Hematopoietic multipotent progenitor cell treated with erythropoietin and hydrocortisone succinate and interleukin-3 and kit ligand, for 17 days (in vitro differentiated cells): ENCODE measurements around the gene SFXN3.
A peak's percentile ranks its signal among the peaks of the same experiment; 100 is the strongest.

ENCODE experiments used
- DNase-seq: peaks from one replicate; pipeline ENCODE4 v3.0.0-alpha.2; 2015; ENCODE audit warnings: low spot score

Gene SFXN3

DNA sequence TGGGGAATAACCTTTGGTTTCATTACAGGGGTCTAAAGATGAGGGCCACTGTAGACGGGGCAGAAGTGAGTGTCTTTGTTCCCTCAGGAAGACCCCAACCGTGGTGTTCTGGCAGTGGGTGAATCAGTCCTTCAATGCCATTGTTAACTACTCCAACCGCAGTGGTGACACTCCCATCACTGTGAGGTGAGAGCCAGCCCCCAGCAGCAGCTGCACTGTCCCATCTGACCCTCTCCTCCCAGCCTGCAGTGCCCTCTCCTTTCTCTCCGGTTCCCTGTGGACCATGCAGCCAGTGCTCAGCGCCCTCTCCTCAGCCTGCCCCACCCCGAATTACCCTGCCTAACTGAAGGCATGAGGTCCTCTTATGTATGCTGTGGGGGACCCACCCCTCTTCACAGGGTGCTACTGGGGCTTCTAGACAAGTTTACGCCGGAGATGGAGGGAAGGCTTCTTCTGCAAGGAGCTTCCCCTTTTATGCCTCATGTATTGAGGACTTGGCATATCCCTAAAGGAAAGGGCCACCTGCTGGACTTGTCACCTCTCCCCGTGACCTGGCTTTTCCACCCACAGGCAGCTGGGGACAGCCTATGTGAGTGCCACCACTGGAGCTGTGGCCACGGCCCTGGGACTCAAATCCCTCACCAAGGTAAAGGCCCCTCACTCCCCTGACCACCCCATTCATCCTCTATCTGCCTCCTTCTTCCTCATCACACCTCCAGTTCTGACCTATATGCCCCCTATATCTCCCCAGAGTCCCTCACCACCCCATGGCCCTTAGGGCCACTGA lies 5.1 kb downstream of the SFXN3 start:
- no peak for DNase-seq

DNA sequence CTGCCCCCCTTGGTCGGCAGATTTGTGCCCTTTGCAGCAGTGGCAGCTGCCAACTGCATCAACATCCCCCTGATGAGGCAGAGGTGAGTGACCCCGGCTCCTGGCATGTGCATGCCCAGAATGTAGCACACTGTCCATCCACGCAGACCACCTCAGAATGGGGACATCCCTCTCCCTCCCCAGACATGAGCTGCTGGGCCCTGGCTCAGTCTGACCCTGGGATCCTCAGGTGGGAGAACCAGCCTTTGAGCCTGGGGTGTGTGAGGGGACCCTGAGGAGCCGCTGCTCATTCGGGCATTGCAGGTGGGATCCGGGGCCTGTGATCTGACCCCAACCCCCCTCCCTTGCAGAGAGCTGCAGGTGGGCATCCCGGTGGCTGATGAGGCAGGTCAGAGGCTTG lies 5.7 kb downstream of the SFXN3 start:
- no peak for DNase-seq

DNA sequence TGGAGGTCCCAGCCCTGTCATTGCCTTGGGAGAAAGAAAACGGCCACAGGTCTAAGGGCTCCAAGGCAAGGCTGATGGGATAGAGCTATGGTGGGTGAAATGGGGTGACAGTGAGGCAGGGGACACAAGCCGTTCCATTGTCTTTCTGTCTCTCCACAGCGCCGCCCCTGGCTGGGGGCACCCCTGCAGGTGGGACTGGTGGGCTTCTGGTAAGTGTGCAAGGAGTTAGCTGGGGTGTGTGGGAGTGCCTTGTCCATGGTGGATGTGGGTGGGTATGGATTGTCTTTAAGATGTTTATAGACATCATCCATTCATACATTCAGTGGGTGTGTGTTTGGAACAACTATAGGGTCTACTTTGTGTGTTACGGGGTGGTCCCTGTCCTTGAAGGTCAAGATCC lies 7.5 kb downstream of the SFXN3 start:
- DNase-seq: no peak

DNA sequence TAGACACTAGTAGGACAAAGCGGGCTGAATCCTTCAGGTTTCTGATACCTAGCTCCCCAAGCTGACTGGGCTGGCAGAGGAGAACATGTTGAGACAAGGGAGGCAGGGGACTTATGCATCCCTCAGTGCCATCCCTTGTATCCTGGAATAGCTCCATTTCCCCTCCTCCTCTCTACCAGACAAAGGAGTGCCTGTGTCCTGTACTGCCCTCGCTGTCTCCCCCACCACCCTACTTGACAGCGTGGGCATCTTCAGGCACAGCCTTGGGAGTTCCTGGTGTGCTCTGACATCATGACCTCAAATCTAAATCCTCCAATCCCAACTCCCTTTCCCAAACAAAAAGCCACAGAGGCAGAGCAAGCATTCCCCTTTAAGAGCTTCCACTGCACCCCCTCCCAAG lies 9.0 kb downstream of the SFXN3 start:
- DNase-seq: no peak

DNA sequence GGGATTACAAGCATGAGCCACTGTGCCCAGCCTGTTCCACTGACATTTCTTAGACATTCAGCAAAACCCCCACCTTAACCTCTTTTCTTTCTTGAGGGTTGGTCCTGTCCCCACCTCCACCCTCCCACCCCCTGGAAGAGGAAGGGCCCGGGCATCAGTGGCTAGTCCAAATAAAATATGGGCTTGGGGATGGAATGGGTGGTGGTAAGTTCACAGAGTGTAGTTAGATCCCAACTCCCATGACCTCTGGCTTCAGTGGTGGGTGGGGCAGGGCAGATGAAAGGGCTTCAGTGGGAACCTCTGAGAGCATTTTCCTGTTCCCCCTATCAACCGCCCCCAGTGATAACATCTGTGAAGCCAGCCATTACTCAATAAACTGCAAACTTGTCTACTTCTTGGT lies 9.8 kb downstream of the SFXN3 start:
- no peak for DNase-seq

DNA sequence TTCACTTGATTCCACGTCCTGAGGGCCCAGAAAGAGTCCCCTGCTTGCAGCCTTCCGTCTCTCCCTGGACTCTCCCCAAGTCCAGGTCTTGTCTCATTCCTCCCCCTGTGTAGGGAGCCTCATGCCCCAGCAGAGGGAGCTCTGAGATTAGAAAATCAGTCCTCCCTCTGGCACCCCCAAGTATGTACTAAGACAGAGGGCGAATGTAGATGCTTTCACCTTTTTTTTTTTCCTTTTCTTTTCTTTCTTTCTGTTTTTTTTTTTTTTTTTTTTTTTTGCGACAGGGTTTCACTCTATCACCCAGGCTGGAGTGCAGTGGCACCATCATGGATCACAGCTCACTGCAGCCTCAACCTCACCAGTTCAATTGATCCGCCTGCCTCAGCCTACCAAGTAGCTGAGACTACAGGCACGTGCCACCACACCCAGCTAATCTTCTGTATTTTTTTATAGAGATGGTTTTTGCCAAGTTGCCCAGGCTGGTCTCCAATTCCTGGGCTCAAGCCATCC lies 10.3 kb downstream of the SFXN3 start:
- peak; percentile 84 for DNase-seq

DNA sequence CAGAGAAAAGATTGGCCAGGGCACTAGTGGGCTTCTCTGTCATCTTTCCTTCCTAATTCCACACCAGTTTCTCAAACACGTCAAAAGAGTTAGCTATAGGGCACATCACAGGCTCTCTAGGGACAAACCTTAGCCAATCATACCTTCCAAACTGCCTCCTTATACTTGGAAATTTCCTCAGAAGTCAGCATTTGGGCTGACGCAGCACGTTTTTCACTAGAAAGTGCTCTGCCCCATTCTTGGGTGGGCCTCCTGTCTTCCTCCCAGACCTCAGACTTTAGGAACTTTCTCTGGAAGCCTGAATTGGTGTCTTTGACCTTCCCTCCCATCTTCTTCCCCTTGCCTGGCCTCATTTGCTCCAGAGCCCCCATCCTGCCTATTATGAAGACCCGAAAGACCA lies 11.1 kb downstream of the SFXN3 start:
- no peak for DNase-seq

DNA sequence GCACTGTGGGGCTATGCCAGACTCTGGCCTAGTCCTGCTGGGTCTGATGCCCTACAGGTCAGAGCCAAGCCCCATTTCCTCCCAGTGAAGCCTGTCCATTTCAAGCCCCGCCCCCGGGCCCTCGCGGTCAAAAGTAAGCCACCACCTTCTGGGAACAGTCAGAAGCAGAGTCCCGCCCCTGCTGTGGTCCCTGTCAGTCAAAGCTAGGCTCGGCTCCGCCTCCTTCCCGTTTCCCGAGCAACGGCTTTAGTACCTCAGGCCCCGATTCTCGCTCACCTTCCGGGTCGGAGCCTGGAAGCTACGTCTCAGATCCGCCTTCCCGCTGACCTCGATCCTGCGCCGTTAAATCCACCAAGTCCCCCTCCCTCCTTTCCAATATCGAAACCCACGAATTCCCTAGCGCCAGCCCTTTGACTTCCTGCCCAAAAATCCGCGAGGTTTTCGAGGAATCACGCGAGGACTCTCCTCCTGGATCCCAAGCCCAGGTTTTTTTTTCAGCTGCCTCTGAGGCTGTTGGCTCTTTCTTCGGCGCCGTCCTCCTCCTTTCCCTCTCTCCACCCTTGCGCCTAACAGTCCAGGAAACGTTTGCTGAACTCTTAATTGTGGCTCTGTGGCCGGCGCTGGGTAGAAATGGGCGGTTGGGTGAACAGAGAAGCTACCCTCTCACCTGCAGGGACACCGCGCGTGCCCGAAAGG lies 11.8 kb downstream of the SFXN3 start:
- peak; percentile 89 for DNase-seq

DNA sequence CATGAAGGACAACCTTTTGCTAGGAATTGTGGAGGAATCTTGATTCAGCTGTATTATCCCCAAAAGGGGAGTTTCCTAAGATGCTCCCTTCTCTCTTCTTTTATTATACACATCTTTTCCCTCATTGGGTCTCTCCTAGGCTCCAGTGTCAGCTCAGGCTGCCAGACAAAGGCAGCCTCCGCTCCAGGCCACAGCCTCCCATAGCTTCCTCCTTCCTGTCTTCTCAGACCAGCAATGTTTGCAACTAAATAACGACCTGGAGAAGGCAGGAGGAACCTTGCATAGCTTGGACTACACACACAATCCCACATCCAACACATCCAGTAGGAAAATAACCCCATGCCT lies 12.3 kb downstream of the SFXN3 start:
- DNase-seq: no peak

DNA sequence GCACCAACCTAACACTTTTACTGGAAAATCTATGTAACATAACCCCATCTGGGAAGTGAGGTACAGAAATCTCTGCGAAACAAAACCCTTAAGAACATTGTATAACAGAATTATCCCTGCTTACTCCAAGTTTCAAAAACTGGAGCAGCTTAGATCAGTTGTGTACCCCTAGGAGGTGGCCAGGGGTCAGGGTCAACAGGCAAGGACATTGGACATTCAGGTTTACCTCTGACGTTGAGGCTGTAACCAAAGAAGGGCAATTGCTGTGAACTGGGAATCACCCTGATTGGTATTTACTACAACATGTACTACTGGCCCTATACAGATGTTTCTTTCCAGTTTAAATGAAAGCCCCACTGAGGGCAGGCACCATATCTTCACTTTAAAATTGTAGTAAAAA lies 13.1 kb downstream of the SFXN3 start:
- no peak for DNase-seq

DNA sequence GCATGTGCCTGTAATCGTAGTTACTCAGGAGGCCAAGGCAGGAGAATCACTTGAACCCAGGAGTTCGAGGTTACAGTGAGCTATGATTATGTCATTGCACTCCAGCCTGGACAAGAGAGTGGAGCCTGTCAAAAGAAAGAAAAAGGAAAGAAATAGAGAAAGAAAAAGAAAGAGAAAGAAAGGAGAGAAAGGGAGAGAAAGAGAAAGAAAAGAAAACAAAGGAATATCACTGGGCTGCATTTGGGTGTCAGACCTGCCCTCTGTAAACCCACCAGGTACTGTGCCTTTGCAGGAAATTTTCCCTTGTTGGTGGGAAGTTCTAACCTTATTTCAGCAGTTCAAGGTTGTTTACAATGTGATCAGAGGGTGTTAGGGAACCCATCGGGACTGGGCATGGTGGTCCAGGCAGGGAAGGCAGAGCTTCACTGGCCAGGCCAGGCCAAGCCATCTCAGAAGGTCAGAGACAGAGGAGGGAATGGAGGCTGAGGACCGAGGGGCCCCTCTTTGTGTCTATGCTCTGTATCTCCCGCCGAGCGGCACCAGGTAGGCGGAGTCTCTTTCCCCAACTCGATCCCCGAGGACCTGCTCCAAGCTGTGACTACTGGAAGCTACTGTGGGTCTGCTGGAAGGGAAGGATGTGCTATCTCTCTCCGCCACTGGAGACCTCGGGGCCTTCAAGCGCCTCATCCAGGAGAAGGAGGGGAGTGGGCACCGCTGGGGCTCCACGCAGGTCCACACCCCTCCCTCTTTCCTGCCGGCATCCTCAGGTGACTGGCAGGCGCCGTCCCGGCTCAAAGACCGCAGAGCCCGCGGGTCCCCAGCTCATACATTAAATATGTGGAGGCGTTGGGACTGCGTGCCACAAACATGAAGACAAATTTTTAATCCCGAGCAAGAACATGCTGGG lies 15.6 kb downstream of the SFXN3 start:
- no peak for DNase-seq

DNA sequence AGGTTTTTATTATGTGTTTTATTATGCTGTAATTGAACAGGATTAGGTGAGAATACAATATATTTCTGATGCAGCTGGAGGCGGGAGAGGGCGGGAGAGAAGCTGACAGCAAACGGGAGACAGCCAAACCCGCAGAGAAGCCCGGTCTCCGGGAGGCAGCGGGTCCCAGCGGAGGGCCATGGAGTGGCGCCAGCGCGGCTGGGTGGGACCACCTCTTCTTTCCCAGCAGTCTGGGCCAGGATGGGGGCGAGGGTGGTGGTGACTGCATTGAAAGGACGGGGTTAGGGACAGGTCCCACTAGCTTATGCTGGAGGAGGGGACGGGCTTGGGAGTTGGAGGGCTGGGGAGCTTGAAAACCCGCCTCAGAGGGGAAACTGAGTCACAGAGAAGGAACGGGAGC lies 16.2 kb downstream of the SFXN3 start:
- no peak for DNase-seq

DNA sequence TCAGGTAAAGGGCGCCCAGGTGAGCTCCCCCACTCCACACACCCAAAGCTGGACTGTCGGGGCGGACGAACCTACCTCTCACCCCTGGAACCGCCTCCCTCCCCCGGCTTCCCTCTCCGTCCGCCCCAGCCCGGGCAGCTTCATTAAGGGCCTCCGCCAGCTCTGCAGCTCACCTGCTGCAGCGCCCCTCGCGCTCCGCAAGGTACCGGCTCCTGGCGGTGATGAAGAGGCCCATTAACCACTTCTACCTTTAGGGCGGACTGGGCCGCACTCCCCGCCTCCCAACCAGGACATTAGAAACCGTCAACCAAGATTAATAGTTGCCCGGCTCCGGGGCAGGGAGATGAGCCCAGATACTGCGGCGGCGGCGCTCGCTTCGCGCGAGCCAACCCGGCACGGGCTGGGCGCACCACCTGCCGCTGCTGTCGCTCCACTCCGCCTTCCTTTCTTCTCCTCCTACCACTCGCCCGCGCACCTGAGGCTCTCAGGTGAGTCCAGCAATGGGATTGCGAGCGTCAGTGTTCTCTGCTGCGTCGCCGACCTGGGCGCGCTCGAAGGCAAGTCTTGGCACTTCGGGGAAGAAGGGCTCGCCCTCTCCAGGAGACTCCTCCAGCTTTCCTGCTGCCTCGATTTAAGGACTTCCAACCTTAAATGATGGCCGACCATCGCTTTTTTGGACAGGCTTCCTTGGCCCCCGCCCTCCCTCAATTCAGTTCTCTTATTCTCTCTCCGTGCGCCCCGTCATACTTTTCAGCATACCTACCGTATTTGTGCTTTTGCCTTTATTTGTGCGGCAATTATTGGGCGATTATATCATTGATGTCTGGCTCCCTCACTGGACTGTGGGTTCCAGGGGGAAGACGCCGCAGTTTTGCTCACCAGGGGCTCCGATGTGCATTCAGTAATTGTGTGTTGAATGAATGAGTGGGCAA lies 17.2 kb downstream of the SFXN3 start:
- no peak for DNase-seq

DNA sequence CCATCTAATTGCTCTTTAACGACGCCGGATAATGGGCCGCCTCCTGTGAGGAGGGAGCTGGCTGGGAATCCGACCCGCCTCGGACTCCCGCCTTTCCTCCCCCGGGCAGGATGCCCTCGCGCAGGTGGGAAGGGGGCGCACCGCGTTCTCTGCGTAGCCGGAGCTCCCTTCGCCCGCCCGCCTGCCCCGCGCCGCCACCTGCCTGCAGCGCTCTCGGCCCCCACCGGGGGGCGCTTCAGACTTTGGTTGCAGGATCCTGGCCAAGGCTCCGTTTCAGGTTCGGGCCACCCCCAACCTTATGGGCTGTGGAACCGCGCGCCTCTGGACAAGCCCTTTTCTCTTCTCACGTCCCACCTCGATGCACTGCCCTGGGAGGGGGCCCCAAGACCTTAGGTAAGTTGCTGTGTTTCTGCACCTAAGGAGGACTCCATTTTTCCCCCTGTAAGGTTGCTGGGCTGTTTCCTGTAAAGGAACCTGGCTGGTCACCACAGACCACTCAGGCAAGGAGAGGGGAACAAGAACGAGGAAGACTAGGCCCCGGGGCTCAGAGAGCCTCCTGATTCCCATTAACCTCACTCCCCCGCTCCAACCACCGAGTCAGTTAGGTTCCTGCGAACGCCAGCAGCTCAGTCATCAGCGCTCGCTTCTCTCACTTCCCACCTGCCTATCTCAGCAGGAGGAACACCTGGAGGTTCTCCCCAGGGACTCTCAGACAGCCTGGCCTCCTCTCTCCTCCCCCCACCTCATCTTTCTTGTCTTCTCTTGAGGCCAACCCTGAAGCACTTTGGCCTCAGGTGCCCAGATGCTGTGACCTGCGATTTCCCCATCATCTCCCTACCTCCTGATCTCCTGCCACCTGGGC lies 19.4 kb downstream of the SFXN3 start:
- DNase-seq: peak; percentile 68

DNA sequence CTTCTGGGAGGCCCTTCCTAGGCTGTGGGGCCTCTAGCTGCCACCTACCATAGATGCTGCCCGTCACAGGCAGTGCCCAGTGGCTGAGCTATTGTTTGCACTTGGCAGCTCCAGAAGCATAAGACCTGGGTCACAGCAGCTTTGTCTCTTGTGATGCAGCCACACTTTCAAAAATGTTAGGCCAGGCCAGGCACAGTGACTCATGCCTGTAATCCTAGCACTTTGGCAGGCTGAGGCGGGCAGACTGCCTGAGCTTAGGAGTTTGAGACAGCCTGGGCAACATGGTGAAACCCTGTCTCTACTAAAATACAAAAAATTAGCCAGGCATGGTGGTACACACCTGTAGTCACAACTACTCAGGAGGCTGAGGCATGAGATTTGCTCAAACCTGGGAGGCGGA lies 21.3 kb downstream of the SFXN3 start:
- DNase-seq: no peak

DNA sequence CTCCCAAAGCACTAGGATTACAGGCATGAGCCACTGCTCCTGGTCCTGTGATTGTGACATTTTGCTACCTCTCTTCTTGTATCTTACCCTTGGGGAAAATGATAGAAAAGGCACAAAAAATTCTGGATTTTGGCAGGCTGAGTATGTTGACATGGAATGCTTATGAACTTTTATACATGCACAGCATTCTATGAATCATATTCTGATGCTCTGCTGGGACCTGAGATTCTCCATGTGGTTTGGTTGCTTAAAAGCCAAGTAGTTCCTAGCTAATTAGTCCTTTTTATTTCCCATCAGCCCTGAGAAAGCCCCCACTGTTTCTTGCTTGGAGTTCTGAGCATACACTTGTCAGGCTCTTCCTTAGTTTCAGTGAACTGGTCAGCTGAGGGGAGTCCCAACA lies 22.5 kb downstream of the SFXN3 start:
- no peak for DNase-seq

DNA sequence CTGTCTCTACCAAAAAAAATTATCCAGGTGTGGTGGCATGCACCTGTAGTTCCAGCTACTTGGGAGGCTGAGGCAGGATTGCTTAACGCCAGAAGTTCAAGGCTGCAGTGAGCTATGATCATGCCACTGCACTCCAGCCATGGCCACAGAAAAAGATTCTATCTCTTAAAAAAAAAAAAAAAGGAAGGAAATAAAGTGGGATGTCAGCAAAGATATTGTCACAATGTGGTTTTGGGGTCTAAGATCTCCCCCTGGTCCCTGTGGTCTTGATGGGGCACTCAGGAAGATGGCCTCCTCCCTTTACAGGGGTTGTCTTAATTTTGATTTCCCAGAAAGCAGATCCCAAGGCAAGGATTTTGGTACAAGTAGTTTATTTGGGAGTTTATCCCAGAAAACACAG lies 23.3 kb downstream of the SFXN3 start:
- DNase-seq: no peak

DNA sequence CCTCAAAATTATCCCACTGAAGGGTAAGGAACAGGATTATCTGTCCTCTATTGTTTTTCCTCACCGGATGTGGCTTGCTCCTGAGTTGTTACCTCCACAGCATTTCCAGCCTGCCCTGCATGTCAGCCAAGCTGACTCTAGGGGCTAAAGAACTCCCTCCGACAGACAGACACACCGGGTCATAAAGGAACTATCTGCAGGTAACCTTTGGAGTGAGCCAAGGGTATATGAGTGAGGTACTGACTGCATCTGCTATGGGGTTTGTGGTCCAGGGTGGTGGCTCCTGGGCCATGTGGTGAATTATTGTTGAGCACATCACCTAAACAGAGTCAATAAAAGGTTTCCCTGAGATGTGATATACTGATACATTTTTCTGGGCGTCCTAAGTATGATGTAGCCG lies 23.8 kb downstream of the SFXN3 start:
- no peak for DNase-seq

DNA sequence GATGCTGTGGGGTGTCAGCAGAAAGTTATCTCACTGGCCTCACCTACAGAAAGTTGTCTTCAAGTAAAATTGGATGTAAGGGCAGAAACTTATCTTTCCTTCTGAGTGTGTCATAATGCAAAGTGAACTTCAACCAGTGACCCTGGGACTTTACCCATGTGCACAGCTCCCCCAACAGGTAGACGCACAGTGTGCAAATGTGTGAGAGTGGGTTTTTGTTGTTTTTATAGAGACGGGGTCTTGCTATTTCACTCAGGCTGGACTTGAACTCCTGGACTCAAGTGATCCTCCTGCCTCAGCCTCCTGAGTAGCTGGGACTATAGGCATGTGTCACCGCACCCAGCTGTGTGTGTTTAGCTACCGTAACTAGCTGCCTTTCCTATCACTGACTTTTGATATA lies 24.4 kb downstream of the SFXN3 start:
- no peak for DNase-seq

DNA sequence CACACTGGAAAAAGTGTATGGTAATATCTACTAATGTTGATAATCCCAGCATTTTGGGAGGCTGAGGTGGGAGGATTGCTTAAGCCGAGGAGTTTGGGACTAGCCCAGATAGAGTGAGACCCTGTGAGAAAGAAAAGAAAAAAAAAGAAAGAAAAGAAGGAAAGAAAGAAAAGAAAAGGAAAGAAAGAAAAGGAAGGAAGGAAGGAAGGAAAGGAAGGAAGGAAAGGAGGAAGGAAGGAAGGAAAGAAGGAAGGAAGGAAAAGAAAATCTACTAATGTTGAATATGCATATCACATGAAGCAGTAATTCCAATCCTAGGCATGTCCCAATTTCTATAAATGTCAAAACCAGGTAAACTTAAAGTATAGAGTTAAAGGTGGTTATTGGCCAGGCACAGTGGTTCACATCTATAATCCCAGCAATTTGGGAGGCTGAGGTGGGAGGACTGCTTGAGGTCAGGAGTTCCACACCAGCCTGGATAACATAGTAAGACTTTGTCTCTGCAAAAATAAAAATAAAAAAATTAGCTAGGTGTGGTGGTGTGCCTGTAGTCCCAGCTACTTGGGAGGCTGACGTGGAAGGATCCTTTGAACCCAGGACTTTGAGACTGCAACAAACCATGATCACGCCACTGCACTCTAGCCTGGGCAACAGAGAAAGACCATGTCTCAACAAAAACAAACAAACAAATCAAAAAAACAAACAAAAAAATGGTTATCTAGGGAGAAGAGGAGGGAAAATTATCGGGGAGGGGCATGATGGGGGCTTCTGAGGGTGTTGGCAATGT lies 25.5 kb downstream of the SFXN3 start:
- no peak for DNase-seq
